Aorta (tissue), 5 donors: ENCODE results near the gene TK2. TPM values are rescaled to one million over a fixed set of nuclear protein-coding genes. Genes with fewer than 3 reads are reported as not detected.

Experiments used
- ATAC-seq: fragments of 200-7000 bp; cut with Tn5 transposase; one replicate; pipeline ENCODE4 v1.9.1; 2022; ENCODE audit warnings: moderate library complexity; ENCODE audit not compliant: low FRiP score
- DNase-seq, 2 donors: peaks; one replicate each; pipeline ENCODE4 v3.0.0-alpha.2; 2020
- H3K27ac ChIP-seq, 2 donors: one replicate each; pipeline ENCODE4 v1.5.1; 2013; ENCODE audit warnings: low read length in 2 of 2, mild to moderate bottlenecking in 2 of 2, moderate library complexity in 2 of 2, control low read depth in 1 of 2, inconsistent platforms in 1 of 2, low read depth in 1 of 2
- H3K27me3 ChIP-seq, 2 donors: one replicate each; pipeline ENCODE4 v1.6.1; 2013; ENCODE audit warnings: control low read depth in 1 of 2, low read length in 1 of 2, mild to moderate bottlenecking in 1 of 2, moderate library complexity in 1 of 2; ENCODE audit not compliant: insufficient read depth in 2 of 2, control insufficient read depth in 1 of 2
- H3K36me3 ChIP-seq, 2 donors: one replicate each; pipeline ENCODE4 v1.6.1; 2013; ENCODE audit warnings: control low read depth in 1 of 2, low read length in 1 of 2, mild to moderate bottlenecking in 1 of 2; ENCODE audit not compliant: insufficient read depth in 2 of 2, control insufficient read depth in 1 of 2
- H3K4me1 ChIP-seq, 2 donors: one replicate each; pipeline ENCODE4 v1.6.1; 2013; ENCODE audit warnings: low read length in 2 of 2, control low read depth in 1 of 2, mild to moderate bottlenecking in 1 of 2, moderate library complexity in 1 of 2; ENCODE audit not compliant: insufficient read depth in 2 of 2, control insufficient read depth in 1 of 2
- H3K4me3 ChIP-seq, 2 donors: one replicate each; pipeline ENCODE4 v1.5.1; 2013; ENCODE audit warnings: low read length in 2 of 2, control low read depth in 1 of 2, mild to moderate bottlenecking in 1 of 2
- H3K9me3 ChIP-seq: one replicate; pipeline ENCODE4 v1.6.1; 2013; ENCODE audit warnings: mild to moderate bottlenecking, low read length; ENCODE audit not compliant: control insufficient read depth
- WGBS, 2 donors: extraction: QIAGEN DNeasy Blood & Tissue Kit; methylation state at CpG; one replicate each; pipeline ENCODE4 v1.1.7; 2013; 5-methylcytosine and 5-hydroxymethylcytosine counted together
- intact Hi-C, 2 donors: fragments of 100-400 bp; cut with DNase I; formaldehyde crosslinking; loops; one replicate each; pipeline versions ENCODE4 v1.14.2 to v1.15.0; 2022
- polyA plus RNA-seq, 2 donors: library from polyadenylated mRNA; stranded (reverse); fragments of 200-250 nt; gene quantifications; one replicate each; pipeline ENCODE4 v1.2.3, GENCODE V29; 2013
- total RNA-seq, 2 donors: library from RNA; stranded (reverse); fragmentation: NEBNext Ultra II Directional; extraction: Animal tissue kit (Norgen Biotek cat#: 25700); gene quantifications; one replicate each; pipeline ENCODE4 v1.2.1, GENCODE V29; 2021
- donor health status: healthy with polysubstance abuse.
- donor health status: Bipolar disorder and iron deficiency.
- donor health status: DM: no; HTN: no; CAD: no.
- donor health status: DM: no; HTN: no; CAD: no.
- donor health status: DM: yes; HTN: yes; CAD: no.

TK2 gene
- total and polyA plus RNA-seq, 4 donors, result 18.9 to 43.4 (median 28.9) TPM

GRCh38 chr16:66483689-66484452 lies 66.1 kb downstream of the TK2 start:
- no peaks in the 10 kb centered on the region for H3K9me3 ChIP-seq
- H3K4me1 ChIP-seq, result no peaks in the 10 kb centered on the region
- ATAC-seq, result peak; percentile 75
- peak; percentile 88 to 92 for DNase-seq
- no peak overlapping the region for H3K27ac ChIP-seq
- H3K4me3 ChIP-seq, result no peak overlapping the region
- H3K36me3 ChIP-seq, result no peaks in the 10 kb centered on the region
- 38 to 42% methylated on average over 14 of the region's 14 CpGs for WGBS, 2 donors
- intact Hi-C loops, result loop anchor here (2.0 to 5.0 kb wide), 5 partner anchors 68 to 132 kb away; partner anchors contain the start of genes CKLF (in 1 of the 2), CMTM3 (in 1 of the 2) and TK2 (in 1 of the 2)
- no peaks in the 10 kb centered on the region for H3K27me3 ChIP-seq

GRCh38 chr16:66481943-66482390 lies 68.0 kb downstream of the TK2 start:
- Histone ChIP-seq H3K27ac (no peak overlapping the region), H3K9me3 (no peaks in the 10 kb centered on the region), H3K4me1 (no peaks in the 10 kb centered on the region), H3K4me3 (no peak overlapping the region), H3K36me3 (no peaks in the 10 kb centered on the region), H3K27me3 (no peaks in the 10 kb centered on the region)
- 69 to 73% methylated on average over 7 of the region's 7 CpGs for WGBS, 2 donors
- intact Hi-C loops, result loop anchor here (2.0 to 5.0 kb wide), 5 partner anchors 70 to 130 kb away; partner anchors contain the start of genes CKLF (in 1 of the 2), CMTM3 (in 1 of the 2) and TK2 (in 1 of the 2)
- ATAC-seq (no peak), DNase-seq (no peak)

- ATAC-seq, result no peak
- H3K27me3 ChIP-seq, result no peaks in the 10 kb centered on the region
- 91% methylated on average over 25 of the region's 25 CpGs for WGBS, 2 donors
- peak in 1 of 2 donors; percentile 61 for DNase-seq
- H3K36me3 ChIP-seq, result no peaks in the 10 kb centered on the region
- intact Hi-C loops, result loop anchor here (5.0 kb wide), 3 partner anchors 71 to 129 kb away; partner anchors contain the start of genes CKLF (in 1 of the 2), CMTM3 (in 1 of the 2) and TK2 (in 1 of the 2)
- H3K9me3 ChIP-seq, result no peaks in the 10 kb centered on the region
- no peak overlapping the region for H3K4me3 ChIP-seq
- no peaks in the 10 kb centered on the region for H3K4me1 ChIP-seq
- no peak overlapping the region for H3K27ac ChIP-seq
Observed at GRCh38 chr16:66481081-66481942, 68.6 kb downstream of the TK2 start.

GRCh38 chr16:66480265-66481080 lies 69.4 kb downstream of the TK2 start:
- H3K36me3 ChIP-seq, result no peaks in the 10 kb centered on the region
- no peak overlapping the region for H3K27ac ChIP-seq
- 88% methylated on average over 25 of the region's 25 CpGs for WGBS, 2 donors
- H3K4me3 ChIP-seq, result no peak overlapping the region
- H3K4me1 ChIP-seq, result no peaks in the 10 kb centered on the region
- H3K9me3 ChIP-seq, result no peaks in the 10 kb centered on the region
- no peak for ATAC-seq
- intact Hi-C loops, result loop anchor here (5.0 kb wide), 3 partner anchors 72 to 128 kb away; partner anchors contain the start of genes CKLF (in 1 of the 2), CMTM3 (in 1 of the 2) and TK2 (in 1 of the 2)
- no peaks in the 10 kb centered on the region for H3K27me3 ChIP-seq
- peak in 1 of 2 donors; percentile 59 for DNase-seq

- H3K4me3 ChIP-seq, result no peak overlapping the region
- peak in 1 of 2 donors; percentile 51 for DNase-seq
- no peak overlapping the region for H3K27ac ChIP-seq
- ATAC-seq, result no peak
- intact Hi-C loops, result loop anchor here (5.0 to 10.0 kb wide), 5 partner anchors 38 to 127 kb away; partner anchors contain the start of genes CMTM3 (in 2 of the 2), CKLF (in 1 of the 2) and TK2 (in 1 of the 2)
- WGBS, 2 donors, result 82 to 88% methylated on average over 5 of the region's 5 CpGs
- H3K4me1 ChIP-seq, result no peaks in the 10 kb centered on the region
- H3K9me3 ChIP-seq, result no peaks in the 10 kb centered on the region
- no peaks in the 10 kb centered on the region for H3K27me3 ChIP-seq
- H3K36me3 ChIP-seq, result no peaks in the 10 kb centered on the region
Observed at GRCh38 chr16:66479661-66480264, 70.2 kb downstream of the TK2 start.

GRCh38 chr16:66478733-66479511 lies 71.0 kb downstream of the TK2 start:
- peak; percentile 86 to 88 for DNase-seq
- no peak overlapping the region for H3K27ac ChIP-seq
- intact Hi-C loops, result loop anchor here in 1 of 2 donors (5.0 to 10.0 kb wide), 3 partner anchors 38 to 123 kb away; partner anchors contain the start of gene CMTM3
- peak; percentile 82 for ATAC-seq
- H3K36me3 ChIP-seq, result no peaks in the 10 kb centered on the region
- H3K9me3 ChIP-seq, result no peaks in the 10 kb centered on the region
- no peak overlapping the region for H3K4me3 ChIP-seq
- no peaks in the 10 kb centered on the region for H3K4me1 ChIP-seq
- 32 to 34% methylated on average over 10 of the region's 10 CpGs for WGBS, 2 donors
- H3K27me3 ChIP-seq, result no peaks in the 10 kb centered on the region

GRCh38 chr16:66477028-66477515 lies 72.8 kb downstream of the TK2 start:
- Histone ChIP-seq H3K4me3 (no peak overlapping the region), H3K36me3 (no peaks in the 10 kb centered on the region), H3K27ac (no peak overlapping the region), H3K4me1 (no peaks in the 10 kb centered on the region), H3K9me3 (no peaks in the 10 kb centered on the region), H3K27me3 (no peaks in the 10 kb centered on the region)
- WGBS, 2 donors, result 27 to 35% methylated on average over 2 of the region's 2 CpGs
- DNase-seq (peak in 1 of 2 donors; percentile 67), ATAC-seq (no peak)
- intact Hi-C loops, result loop anchor here in 1 of 2 donors (5.0 to 10.0 kb wide), 3 partner anchors 40 to 125 kb away; partner anchors contain the start of gene CMTM3
